ENCODE measurements around the gene PEX11G.
A peak's percentile ranks its signal among the peaks of the same experiment; 100 is the strongest.

The PEX11G gene

GRCh38 chr19:7521551-7522071 is 32.8 kb upstream of the PEX11G start:
- no peak for DNase-seq (ENCODE audit: low spot score)

GRCh38 chr19:7520131-7521051 is 31.6 kb upstream of the PEX11G start:
- no peak for DNase-seq (ENCODE audit: low spot score)

- DNase-seq (ENCODE audit: low spot score), result no peak
Measured at GRCh38 chr19:7519361-7520130, 30.7 kb upstream of the PEX11G start.

GRCh38 chr19:7516878-7517277 is 28.0 kb upstream of the PEX11G start:
- no peak for DNase-seq (ENCODE audit: low spot score)

GRCh38 chr19:7516333-7516732 is 27.5 kb upstream of the PEX11G start:
- no peak for DNase-seq (ENCODE audit: low spot score)

GRCh38 chr19:7515645-7516151 is 26.9 kb upstream of the PEX11G start, which contains the start of gene ZNF358:
ZNF358 (plus strand) TSS chr19:7516103; CDS start chr19:7519243, 3,140 bp downstream.
- peak; percentile 74 for DNase-seq (ENCODE audit: low spot score)

GRCh38 chr19:7515110-7515644 is 26.3 kb upstream of the PEX11G start:
- DNase-seq (ENCODE audit: low spot score), result no peak

GRCh38 chr19:7513809-7514642 is 25.2 kb upstream of the PEX11G start:
- no peak for DNase-seq (ENCODE audit: low spot score)

GRCh38 chr19:7512400-7512851 is 23.6 kb upstream of the PEX11G start:
- no peak for DNase-seq (ENCODE audit: low spot score)

- DNase-seq (ENCODE audit: low spot score), result no peak
Measured at GRCh38 chr19:7509625-7510024, 20.8 kb upstream of the PEX11G start.

GRCh38 chr19:7507884-7508283 is 19.0 kb upstream of the PEX11G start:
- DNase-seq (ENCODE audit: low spot score), result peak; percentile 86

GRCh38 chr19:7506385-7507328 is 17.8 kb upstream of the PEX11G start:
- DNase-seq (ENCODE audit: low spot score), result peak; percentile 84

GRCh38 chr19:7505682-7506384 is 17.0 kb upstream of the PEX11G start:
- DNase-seq (ENCODE audit: low spot score), result peak; percentile 52

- no peak for DNase-seq (ENCODE audit: low spot score)
Measured at GRCh38 chr19:7505288-7505681, 16.4 kb upstream of the PEX11G start.

GRCh38 chr19:7504684-7505083 is 15.8 kb upstream of the PEX11G start:
- DNase-seq (ENCODE audit: low spot score), result no peak

GRCh38 chr19:7502552-7502951 is 13.7 kb upstream of the PEX11G start:
- no peak for DNase-seq (ENCODE audit: low spot score)

GRCh38 chr19:7500811-7501450 is 12.1 kb upstream of the PEX11G start:
- peak; percentile 67 for DNase-seq (ENCODE audit: low spot score)

- DNase-seq (ENCODE audit: low spot score), result no peak
Measured at GRCh38 chr19:7497292-7497691, 8.5 kb upstream of the PEX11G start.
